IPS-NIHi11 (cell line): ENCODE data around the gene CCDC92B.
A peak's percentile ranks its signal among the peaks of the same experiment; 100 is the strongest.

ENCODE experiments used
- DNase-seq: peaks from one replicate; pipeline ENCODE4 v3.0.0; 2012; ENCODE audit warnings: mixed read lengths, low spot score

Gene CCDC92B

GRCh38 chr17:2778489-2778888 lies 29.0 kb upstream of the CCDC92B start:
- DNase-seq, result no peak

- peak; percentile 55 for DNase-seq
These were observed 27.9 kb upstream of the CCDC92B start for GRCh38 chr17:2777242-2777867.

GRCh38 chr17:2776589-2777241 lies 27.3 kb upstream of the CCDC92B start:
- DNase-seq, result peak; percentile 91

- DNase-seq, result no peak
These were observed 25.8 kb upstream of the CCDC92B start for GRCh38 chr17:2775206-2775605.

- DNase-seq, result no peak
These were observed 20.7 kb upstream of the CCDC92B start for GRCh38 chr17:2770129-2770528.

- no peak for DNase-seq
These were observed 9.4 kb upstream of the CCDC92B start for GRCh38 chr17:2758870-2759269.

GRCh38 chr17:2755891-2756724 lies 6.7 kb upstream of the CCDC92B start:
- DNase-seq, result peak; percentile 74

GRCh38 chr17:2751491-2751890 lies 2.0 kb upstream of the CCDC92B start:
- no peak for DNase-seq

- no peak for DNase-seq
These were observed 1.3 kb upstream of the CCDC92B start for GRCh38 chr17:2750721-2751120.

- DNase-seq, result peak; percentile 96
These were observed 331 bp upstream of the CCDC92B start for GRCh38 chr17:2749784-2750181.

- DNase-seq, result no peak
These were observed 4.0 kb downstream of the CCDC92B start for GRCh38 chr17:2745317-2746037.

- no peak for DNase-seq
These were observed 11.8 kb downstream of the CCDC92B start for GRCh38 chr17:2737693-2738092.

- peak; percentile 40 for DNase-seq
These were observed 12.5 kb downstream of the CCDC92B start for GRCh38 chr17:2736956-2737355.

- DNase-seq, result no peak
These were observed 13.6 kb downstream of the CCDC92B start for GRCh38 chr17:2735896-2736295.

- DNase-seq, result no peak
These were observed 14.5 kb downstream of the CCDC92B start for GRCh38 chr17:2734939-2735338.

GRCh38 chr17:2731807-2732206 lies 17.6 kb downstream of the CCDC92B start:
- no peak for DNase-seq

GRCh38 chr17:2730764-2731353 lies 18.6 kb downstream of the CCDC92B start:
- no peak for DNase-seq

- peak; percentile 91 for DNase-seq
These were observed 24.7 kb downstream of the CCDC92B start for GRCh38 chr17:2724784-2725164.

GRCh38 chr17:2723997-2724783 lies 25.3 kb downstream of the CCDC92B start:
- DNase-seq, result peak; percentile 80

GRCh38 chr17:2723505-2723996 lies 25.9 kb downstream of the CCDC92B start:
- peak; percentile 70 for DNase-seq

GRCh38 chr17:2722611-2723010 lies 26.8 kb downstream of the CCDC92B start:
- DNase-seq, result no peak
